Right lobe of liver (tissue), 6 donors: Measurements from ENCODE around the gene ARAP3. TPM values are rescaled to one million over a fixed set of nuclear protein-coding genes. Genes with fewer than 3 reads are reported as not detected.

ENCODE experiments used
- ATAC-seq, 4 donors: fragments of 200-7000 bp; cut with Tn5 transposase; one replicate each; pipeline ENCODE4 v1.9.1; 2020; ENCODE audit warnings: mild to moderate bottlenecking in 4 of 4, moderate library complexity in 4 of 4
- DNase-seq, 3 donors: peaks; one replicate each; pipeline ENCODE4 v3.0.0-alpha.2; 2020
- H3K27ac ChIP-seq, 3 donors: fragments of 200-600 bp; one replicate each; pipeline ENCODE4 v1.8.0; 2022
- H3K27me3 ChIP-seq, 2 donors: fragments of 200-600 bp; one replicate each; pipeline ENCODE4 v1.8.0; 2022
- H3K36me3 ChIP-seq, 4 donors: fragments of 200-600 bp; sonication (generic) in 1 of 4; one replicate each; pipeline versions ENCODE4 v1.5.1 to v1.8.0; 2017 to 2022; ENCODE audit warnings: control low read depth in 1 of 4
- H3K4me1 ChIP-seq, 4 donors: fragments of 200-600 bp; sonication (generic) in 1 of 4; one replicate each; pipeline versions ENCODE4 v1.5.1 to v1.8.0; 2017 to 2022; ENCODE audit warnings: control low read depth in 1 of 4
- H3K4me3 ChIP-seq, 3 donors: fragments of 200-600 bp; one replicate each; pipeline ENCODE4 v1.8.0; 2022
- H3K9me3 ChIP-seq, 4 donors: fragments of 200-600 bp; sonication (generic) in 1 of 4; one replicate each; pipeline versions ENCODE4 v1.5.1 to v1.8.0; 2017 to 2022; ENCODE audit warnings: control low read depth in 1 of 4
- CTCF ChIP-seq, 4 donors: fragments of 200-600 bp in 3 of 4; fragments of 450-650 bp in 1 of 4; IDR thresholded peaks; one replicate each; pipeline versions ENCODE4 v1.5.1 to v1.8.0; 2016 to 2022; ENCODE audit warnings: antibody characterized with exemption in 4 of 4, mild to moderate bottlenecking in 2 of 4
- POLR2A ChIP-seq: fragments of 450-650 bp; IDR thresholded peaks from one replicate; pipeline ENCODE4 v1.6.1; 2017; ENCODE audit warnings: antibody characterized with exemption, mild to moderate bottlenecking
- WGBS: methylation state at CpG from one replicate; pipeline ENCODE4 v1.1.6; 2018; ENCODE audit warnings: low coverage, low lambda C conversion rate; ENCODE audit not compliant: insufficient coverage; ENCODE audit errors: missing lambda C conversion rate; 5-methylcytosine and 5-hydroxymethylcytosine counted together
- intact Hi-C, 2 donors: fragments of 100-400 bp; cut with DNase I; formaldehyde crosslinking; loops; one replicate each; pipeline versions ENCODE4 v1.11.2 to v1.14.1; 2022
- total RNA-seq, 6 experiments: library from RNA; depleted of rRNA in 2 of 6; stranded (reverse); fragments of >200 nt in 2 of 6; fragmentation: NEBNext Ultra II Directional in 3 of 6; extraction: Animal tissue kit (Norgen Biotek cat#: 25700) in 3 of 6; gene quantifications; one replicate each; pipeline versions ENCODE4 v1.1.0 to v1.2.4, GENCODE V29; 2016 to 2023
- donor health status: DM: no; HTN: yes; CAD: no.
- donor health status: DM: no; HTN: no; CAD: no.
- donor health status: DM: no; HTN: no; CAD: no.
- donor health status: DM: no; HTN: yes; CAD: no.
- donor health status: DM: no; HTN: yes; CAD: no.

Gene ARAP3
- total RNA-seq, 6 experiments from 2014 or later = 1.4 to 6.0 (median 3.7) TPM

GRCh38 chr5:141680178-141680577 is 1.9 kb downstream of the ARAP3 start:
- Histone ChIP-seq H3K4me1 (peaks cover 0 to 9% (median 2%) of the 10 kb centered on the region in 4 donors), H3K36me3 (no peaks in the 10 kb centered on the region), H3K9me3 (no peaks in the 10 kb centered on the region), H3K27ac (no peak overlapping the region), H3K27me3 (no peaks in the 10 kb centered on the region), H3K4me3 (no peak overlapping the region)
- intact Hi-C loops = no loop called here
- no peak for ATAC-seq
- no CpG with 5 or more reads among the region's 16 CpGs for WGBS
- DNase-seq = no peak
- no peak for TF ChIP-seq CTCF (IDR thresholded peaks at IDR 0.05)
- TF ChIP-seq POLR2A = no peak

GRCh38 chr5:141677415-141677814 is 4.6 kb downstream of the ARAP3 start:
- intact Hi-C loops = no loop called here
- no peak for ATAC-seq
- TF ChIP-seq POLR2A (no peak), CTCF (IDR thresholded peaks at IDR 0.05) (no peak)
- DNase-seq = no peak
- Histone ChIP-seq H3K27me3 (no peaks in the 10 kb centered on the region), H3K36me3 (no peaks in the 10 kb centered on the region), H3K4me3 (no peak overlapping the region), H3K27ac (no peak overlapping the region), H3K4me1 (peaks cover 0 to 6% (median under 1%) of the 10 kb centered on the region in 4 donors), H3K9me3 (no peaks in the 10 kb centered on the region)

GRCh38 chr5:141675672-141676071 is 6.4 kb downstream of the ARAP3 start:
- Histone ChIP-seq H3K27me3 (no peaks in the 10 kb centered on the region), H3K36me3 (no peaks in the 10 kb centered on the region), H3K4me3 (no peak overlapping the region), H3K9me3 (no peaks in the 10 kb centered on the region), H3K27ac (no peak overlapping the region), H3K4me1 (no peaks in the 10 kb centered on the region)
- ATAC-seq (no peak), DNase-seq (no peak)
- 83% methylated on average over 4 of the region's 4 CpGs for WGBS
- no peak for TF ChIP-seq POLR2A
- TF ChIP-seq CTCF (IDR thresholded peaks at IDR 0.05) = no peak
- intact Hi-C loops = no loop called here

GRCh38 chr5:141674747-141675146 is 7.3 kb downstream of the ARAP3 start:
- 66% methylated on average over 5 of the region's 5 CpGs for WGBS
- no peaks in the 10 kb centered on the region for H3K36me3 ChIP-seq
- TF ChIP-seq CTCF (IDR thresholded peaks at IDR 0.05) = no peak
- TF ChIP-seq POLR2A = no peak

More at GRCh38 chr5:141674747-141675146, 7.3 kb downstream of the ARAP3 start:
- Histone ChIP-seq H3K27ac (no peak overlapping the region), H3K27me3 (no peaks in the 10 kb centered on the region), H3K9me3 (no peaks in the 10 kb centered on the region), H3K4me1 (no peaks in the 10 kb centered on the region), H3K4me3 (no peak overlapping the region)
- no peak for DNase-seq
- ATAC-seq = no peak
- intact Hi-C loops = no loop called here
